HG03354 (cell line): ENCODE measurements around the gene CYB5B.

ENCODE experiments used
- ATAC-seq: cut with Tn5 transposase; IDR thresholded peaks from one replicate; pipeline ENCODE4 v1.9.1; 2021; ENCODE audit warnings: mild to moderate bottlenecking; ENCODE audit not compliant: unreplicated experiment, poor library complexity, severe bottlenecking

Gene CYB5B

GRCh38 chr16:69508033-69508755 lies 83.8 kb downstream of the CYB5B start:
- no peak for ATAC-seq

- ATAC-seq: no peak
Observed at GRCh38 chr16:69509125-69509524, 84.7 kb downstream of the CYB5B start.

- ATAC-seq: no peak
Observed at GRCh38 chr16:69511651-69512050, 87.2 kb downstream of the CYB5B start.

DNA sequence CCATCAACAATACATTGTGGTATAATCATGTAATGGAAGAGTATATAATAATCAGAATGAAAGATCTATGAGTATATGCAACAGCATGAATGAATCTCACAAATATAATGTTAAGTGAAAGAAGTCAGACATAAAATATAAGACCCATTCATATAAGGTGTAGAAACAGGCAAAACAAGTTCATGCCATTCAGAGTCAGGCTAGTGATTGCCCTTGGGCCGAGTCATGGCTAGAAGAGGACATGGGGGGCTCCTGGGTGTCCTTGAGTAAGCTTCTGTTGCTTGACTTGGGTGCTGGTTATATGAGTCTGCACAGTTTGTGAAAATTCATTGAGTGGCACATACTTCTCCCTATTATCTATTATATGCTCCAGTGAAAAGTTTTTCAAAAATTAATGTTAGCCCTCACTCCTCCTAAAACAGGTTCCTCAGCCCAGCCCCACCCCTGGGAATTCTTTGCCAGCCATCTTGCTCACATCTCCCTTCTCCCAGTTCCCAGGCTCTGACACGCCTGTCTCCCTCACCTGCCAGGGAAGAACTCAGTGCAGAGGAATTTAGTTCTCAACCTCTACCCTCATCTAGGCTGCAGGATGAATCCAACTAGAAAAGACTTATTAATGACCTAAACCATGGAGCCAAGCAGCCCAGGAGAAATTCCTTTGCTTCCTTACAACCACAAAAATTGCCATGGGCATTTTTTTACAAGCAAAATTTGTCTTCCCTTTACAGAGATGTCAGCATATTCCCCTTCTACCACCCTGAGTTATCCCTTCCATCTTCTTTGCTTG lies 89.0 kb downstream of the CYB5B start:
- ATAC-seq: no peak

GRCh38 chr16:69514356-69514755 lies 89.9 kb downstream of the CYB5B start:
- no peak for ATAC-seq
